ENCODE measurements around the gene LPCAT3. TPM values are rescaled to one million over a fixed set of nuclear protein-coding genes. Genes with fewer than 3 reads are reported as not detected.

The LPCAT3 gene
- total and polyA plus RNA-seq, 2 of the 4 experiments (the other 2 are of a cell fraction): 7.0 to 18.6 TPM

- intact Hi-C loops (cut with micrococcal nuclease): no loop called here
- Histone ChIP-seq H3K9ac (ENCODE audit: low read depth, low read length) (no peak overlapping the region), H4K20me1 (ENCODE audit: insufficient read depth, low read length) (no peaks in the 10 kb centered on the region; the same call in 1 of the 2 replicates), H3K27me3 (ENCODE audit: control insufficient read depth, insufficient read depth, low read length) (no peaks in the 10 kb centered on the region), H2BK20ac (ENCODE audit: low read depth, low read length) (no peak overlapping the region), H2AFZ (replicated peaks; ENCODE audit: low read length, poor library complexity) (no peak overlapping the region), H4K91ac (ENCODE audit: insufficient read depth, low read depth, low read length) (no peak overlapping the region), H4K8ac (ENCODE audit: low read depth in 2 of 2, low read length in 2 of 2) (no peak overlapping the region), H2BK120ac (ENCODE audit: low read depth, low read length) (no peak overlapping the region), H3K79me1 (ENCODE audit: low read depth in 1 of 2, low read length in 2 of 2) (peaks cover 8 to 13% of the 10 kb centered on the region in 2 experiments; a peak in 3 of 4 replicates), H2AK9ac (replicated peaks; ENCODE audit: low read depth, low read length, poor library complexity) (no peak overlapping the region), H3K4me3 (ENCODE audit: insufficient read depth, low read depth, low read length) (no peak overlapping the region), H2AK5ac (ENCODE audit: low read depth, low read length) (no peak overlapping the region), H3K9me3 (ENCODE audit: control insufficient read depth, insufficient read depth, low read length) (no peaks in the 10 kb centered on the region), H3K27ac (ENCODE audit: insufficient read depth, low read length) (no peak overlapping the region), H3K14ac (replicated peaks; ENCODE audit: low read depth, low read length) (no peak overlapping the region), H3K18ac (ENCODE audit: low read depth, low read length) (no peak overlapping the region), H3K56ac (ENCODE audit: extremely low read depth, insufficient read depth, low read length) (no peak overlapping the region), H3K4ac (ENCODE audit: low read depth, low read length) (no peak overlapping the region), H2BK5ac (ENCODE audit: low read depth, low read length, poor library complexity, severe bottlenecking) (no peak overlapping the region), H3K4me1 (ENCODE audit: control insufficient read depth, insufficient read depth, low read length) (peaks cover 5% of the 10 kb centered on the region; the same call in 1 of the 2 replicates), H2BK15ac (ENCODE audit: low read depth, low read length) (no peak overlapping the region), H3K4me2 (ENCODE audit: low read depth, low read length) (no peak overlapping the region), H3K36me3 (ENCODE audit: control insufficient read depth, insufficient read depth, low read length) (peaks cover 4% of the 10 kb centered on the region), H3K23ac (ENCODE audit: low read depth, low read length) (no peak overlapping the region), H3K9me1 (ENCODE audit: insufficient read depth, low read length) (0 out of 2 replicates have a peak, but pooled peaks cover 2% of the 10 kb centered on the region), H4K5ac (ENCODE audit: low read depth, low read length) (no peak overlapping the region)
- DNase-seq (no peak), ATAC-seq (ENCODE audit: low read depth) (no peak)
- ChIA-PET CTCF (interaction anchor here (0.6 to 0.7 kb wide), 2 partner anchors 69 to 199 kb away, joined by 4 to 5 read pairs; no protein-coding TSS in a partner anchor), POLR2A (ENCODE audit: unreplicated experiment) (no interaction called here)
- dilution Hi-C loops (cut with HindIII; ENCODE audit: low sequenced_read_pairs, unreplicated experiment): no loop called here
- in situ Hi-C loops (cut with MboI; ENCODE audit: low sequenced_read_pairs): loop anchor here (10.0 kb wide), 1 partner anchor 167 kb away; no protein-coding TSS in a partner anchor
- no peak for TF ChIP-seq MXI1 (IDR thresholded peaks at IDR 0.05; ENCODE audit: borderline replicate concordance, low read depth, low read length)
- no peak for TF ChIP-seq ELK1 (IDR thresholded peaks at IDR 0.05; ENCODE audit: borderline replicate concordance, low read depth, low read length)
- no peak for TF ChIP-seq USF2 (IDR thresholded peaks at IDR 0.05; ENCODE audit: low read depth, low read length)
- TF ChIP-seq RFX5 (IDR thresholded peaks at IDR 0.05; ENCODE audit: low read depth, low read length): no peak
- TF ChIP-seq NFE2L2 (IDR thresholded peaks at IDR 0.05; ENCODE audit: low read depth, low read length): no peak
- no peak for TF ChIP-seq FOS (IDR thresholded peaks at IDR 0.05; ENCODE audit: low read depth, low read length)
- TF ChIP-seq CTCF (conservative IDR thresholded peaks at IDR 0.05; ENCODE audit: low read depth, low read length): no peak
- TF ChIP-seq POLR2A (IDR thresholded peaks at IDR 0.05; ENCODE audit: low read depth, low read length): no peak
- TF ChIP-seq MAFK (IDR thresholded peaks at IDR 0.05; ENCODE audit: low read depth, low read length): no peak
- no peak for TF ChIP-seq CEBPB (IDR thresholded peaks at IDR 0.05; ENCODE audit: low read depth, low read length)
- no peak for TF ChIP-seq BHLHE40 (IDR thresholded peaks at IDR 0.05; ENCODE audit: low read depth, low read length)
- TF ChIP-seq CHD1 (IDR thresholded peaks at IDR 0.05; ENCODE audit: low read depth, low read length): no peak
- no TSS peak for BruUV-seq (replicated peaks)
- WGBS, 2 experiments (ENCODE audit: extremely low coverage in 2 of 2, insufficient read length in 1 of 2): 82% methylated on average over 4 of the region's 8 CpGs; no CpG with 5 or more reads in 1 of the 2 experiments
Observed at GRCh38 chr12:6947615-6948014, 70.7 kb downstream of the LPCAT3 start.

Data from IMR-90 (cell line).